MM.1S (cell line): Measurements from ENCODE around the gene RRP7A.
"Not testable (repeated sequence)": the region's sequence is repeated elsewhere in the genome, so short reads cannot be mapped to it uniquely, and the experiment has no call there.

Experiments
- DNase-seq: peaks from one replicate; pipeline ENCODE4 v3.0.0-alpha.2; 2015
- H2AFZ ChIP-seq: fragments of 300-600 bp; sonication (generic); 2 replicates; pipeline ENCODE4 v1.6.0; 2016; ENCODE audit warnings: antibody characterized with exemption, low read length
- H3F3A ChIP-seq: fragments of 300-600 bp; sonication (generic); 2 replicates; pipeline ENCODE4 v1.6.1; 2016; ENCODE audit warnings: mild to moderate bottlenecking, antibody characterized with exemption, low read length, moderate library complexity, mixed read lengths; ENCODE audit not compliant: insufficient read depth
- H3K27ac ChIP-seq: fragments of 300-600 bp; sonication (generic); 2 replicates; pipeline ENCODE4 v1.5.1; 2016; ENCODE audit warnings: mild to moderate bottlenecking, low read length
- H3K27me3 ChIP-seq: fragments of 300-600 bp; sonication (generic); replicated peaks from 2 replicates; pipeline ENCODE4 v1.6.0; 2016; ENCODE audit warnings: low read length; ENCODE audit not compliant: insufficient read depth
- H3K36me3 ChIP-seq: fragments of 300-600 bp; sonication (generic); replicated peaks from 2 replicates; pipeline ENCODE4 v1.6.1; 2016; ENCODE audit warnings: mild to moderate bottlenecking, low read length, mixed read lengths; ENCODE audit not compliant: insufficient read depth
- H3K4me1 ChIP-seq: fragments of 300-600 bp; sonication (generic); 2 replicates; pipeline ENCODE4 v1.6.1; 2016; ENCODE audit warnings: low read length, mixed read lengths
- H3K4me2 ChIP-seq: fragments of 300-600 bp; sonication (generic); 2 replicates; pipeline ENCODE4 v1.6.0; 2016; ENCODE audit warnings: low read depth, low read length
- H3K4me3 ChIP-seq: fragments of 300-600 bp; sonication (generic); 2 replicates; pipeline ENCODE4 v1.5.1; 2016; ENCODE audit warnings: low read length, mixed read lengths
- H3K79me2 ChIP-seq: fragments of 300-600 bp; sonication (generic); 2 replicates; pipeline ENCODE4 v1.6.1; 2016; ENCODE audit warnings: mixed run types, low read length, mixed read lengths
- H3K9ac ChIP-seq: fragments of 300-600 bp; sonication (generic); 2 replicates; pipeline ENCODE4 v1.6.1; 2016; ENCODE audit warnings: low read length, mixed read lengths
- H3K9me2 ChIP-seq: fragments of 300-600 bp; sonication (generic); replicated peaks from 2 replicates; pipeline ENCODE4 v1.6.1; 2016; ENCODE audit warnings: mild to moderate bottlenecking, low read length, mixed read lengths; ENCODE audit not compliant: insufficient read depth
- H3K9me3 ChIP-seq: fragments of 300-600 bp; sonication (generic); replicated peaks from 2 replicates; pipeline ENCODE4 v1.6.1; 2016; ENCODE audit warnings: mild to moderate bottlenecking, low read length, mixed read lengths; ENCODE audit not compliant: insufficient read depth
- H4K20me1 ChIP-seq: fragments of 300-600 bp; sonication (generic); 2 replicates; pipeline ENCODE4 v1.6.1; 2016; ENCODE audit warnings: mild to moderate bottlenecking, low read length, moderate library complexity, mixed read lengths; ENCODE audit not compliant: insufficient read depth
- CTCF ChIP-seq: fragments of 300-600 bp; sonication (generic); IDR thresholded peaks from 2 replicates; pipeline ENCODE4 v1.5.1; 2016; ENCODE audit warnings: antibody characterized with exemption, low read length, mixed read lengths
- EZH2 ChIP-seq: fragments of 300-600 bp; sonication (generic); optimal IDR thresholded peaks from 2 replicates; pipeline ENCODE3; 2017; ENCODE audit warnings: low read depth, mild to moderate bottlenecking, antibody characterized with exemption, low read length, mixed read lengths
- EZH2phosphoT487 ChIP-seq: fragments of 300-600 bp; sonication (generic); IDR thresholded peaks from 2 replicates; pipeline ENCODE4 v1.6.1; 2018; ENCODE audit warnings: antibody characterized with exemption, low read length

Gene RRP7A

GRCh38 chr22:42519525-42520401 is at the start of gene RRP7A:
RRP7A (minus strand) TSS chr22:42519796; CDS start chr22:42519786, 10 bp downstream.
- H3K4me2 ChIP-seq: peak within 1 kb of the TSS; percentile 76
- no peak for TF ChIP-seq EZH2
- no peak for TF ChIP-seq CTCF
- TF ChIP-seq EZH2phosphoT487: no peak
- no peaks in the 10 kb centered on the region for H3K9me3 ChIP-seq
- H3F3A ChIP-seq: no peaks in the 10 kb centered on the region
- peaks cover 30% of the 10 kb centered on the region for H3K27me3 ChIP-seq
- H3K9me2 ChIP-seq: no peaks in the 10 kb centered on the region
- H3K4me1 ChIP-seq: peaks cover 3% of the 10 kb centered on the region; the same call in 1 of the 2 replicates
- H2AFZ ChIP-seq: peak within 1 kb of the TSS; percentile 88
- peak within 1 kb of the TSS; percentile 81 for H3K9ac ChIP-seq
- no peaks in the 10 kb centered on the region; the same call in 1 of the 2 replicates for H4K20me1 ChIP-seq
- peak; percentile 85 for DNase-seq
- no peak within 1 kb of the TSS for H3K27ac ChIP-seq
- peak within 1 kb of the TSS; percentile 83 for H3K4me3 ChIP-seq
- peaks cover 28% of the 10 kb centered on the region for H3K79me2 ChIP-seq
- 0 out of 2 replicates have a peak, but pooled peaks cover 3% of the 10 kb centered on the region for H3K36me3 ChIP-seq

- H3K27ac ChIP-seq, H3K79me2 ChIP-seq, H3K9ac ChIP-seq, H3K9me2 ChIP-seq, H3K36me3 ChIP-seq, H3K4me1 ChIP-seq, H3K9me3 ChIP-seq, DNase-seq, H3K4me2 ChIP-seq, H2AFZ ChIP-seq, H4K20me1 ChIP-seq, H3K27me3 ChIP-seq, H3F3A ChIP-seq, H3K4me3 ChIP-seq: not testable (repeated sequence)
Measured at GRCh38 chr22:42567950-42568349, 48.4 kb upstream of the RRP7A start.

GRCh38 chr22:42565956-42566355 is 46.4 kb upstream of the RRP7A start:
- TF ChIP-seq CTCF: no peak
- no peak for TF ChIP-seq EZH2
- H2AFZ ChIP-seq: no peak overlapping the region

GRCh38 chr22:42564699-42565098 is 45.1 kb upstream of the RRP7A start:
- TF ChIP-seq EZH2phosphoT487 (no peak), CTCF (no peak), EZH2 (no peak)
- no peaks in the 10 kb centered on the region; the same call in 1 of the 2 replicates for H3F3A ChIP-seq
- H3K4me2 ChIP-seq: no peak overlapping the region
- H3K36me3 ChIP-seq: no peaks in the 10 kb centered on the region
- no peak for DNase-seq
- no peak overlapping the region for H3K4me3 ChIP-seq
- no peaks in the 10 kb centered on the region for H3K4me1 ChIP-seq
- no peaks in the 10 kb centered on the region for H3K9me2 ChIP-seq
- H2AFZ ChIP-seq: no peak overlapping the region
- no peaks in the 10 kb centered on the region; the same call in 1 of the 2 replicates for H4K20me1 ChIP-seq
- H3K9ac ChIP-seq: no peak overlapping the region
- peaks cover 9% of the 10 kb centered on the region for H3K27me3 ChIP-seq
- H3K27ac ChIP-seq: no peak overlapping the region
- no peaks in the 10 kb centered on the region for H3K79me2 ChIP-seq
- H3K9me3 ChIP-seq: no peaks in the 10 kb centered on the region

More at GRCh38 chr22:42565956-42566355, 46.4 kb upstream of the RRP7A start:
- H3K4me1 ChIP-seq: no peaks in the 10 kb centered on the region
- no peaks in the 10 kb centered on the region for H3K79me2 ChIP-seq
- DNase-seq: no peak
- no peaks in the 10 kb centered on the region for H3F3A ChIP-seq
- H3K36me3 ChIP-seq: no peaks in the 10 kb centered on the region
- H3K9me3 ChIP-seq: no peaks in the 10 kb centered on the region
- no peak overlapping the region for H3K9ac ChIP-seq
- no peak overlapping the region for H3K4me2 ChIP-seq
- no peak overlapping the region for H3K27ac ChIP-seq
- no peaks in the 10 kb centered on the region; the same call in 1 of the 2 replicates for H3K27me3 ChIP-seq
- no peak overlapping the region for H3K4me3 ChIP-seq
- H4K20me1 ChIP-seq: no peaks in the 10 kb centered on the region; the same call in 1 of the 2 replicates
- H3K9me2 ChIP-seq: no peaks in the 10 kb centered on the region

GRCh38 chr22:42563943-42564342 is 44.3 kb upstream of the RRP7A start:
- not testable (repeated sequence) for H3K36me3 ChIP-seq

More at GRCh38 chr22:42563943-42564342, 44.3 kb upstream of the RRP7A start:
- H3K4me2 ChIP-seq, H3K27ac ChIP-seq, H3K4me3 ChIP-seq, DNase-seq, H3K9me2 ChIP-seq, H3K4me1 ChIP-seq, H2AFZ ChIP-seq, H3F3A ChIP-seq, H4K20me1 ChIP-seq, H3K9me3 ChIP-seq, H3K79me2 ChIP-seq, H3K9ac ChIP-seq, H3K27me3 ChIP-seq: not testable (repeated sequence)
